Activated CD8-positive, alpha-beta memory T cell treated with anti-CD3 and anti-CD28 coated beads, Interleukin-2, amount 10 ng/mL, durations not matched to agents 7 days and 5 days (primary cell): ENCODE results near the gene NPAS1. TPM values are rescaled to one million over a fixed set of nuclear protein-coding genes. Genes with fewer than 3 reads are reported as not detected.
A peak's percentile ranks its signal among the peaks of the same experiment; 100 is the strongest.

Experiments
- ATAC-seq: fragments of 150-1000 bp; cut with Tn5 transposase; one replicate; pipeline ENCODE4 v1.10.0; 2021; ENCODE audit warnings: moderate library complexity
- CTCF ChIA-PET: fragments of 350-600 bp; sonication (Branson Sonifier 250); formaldehyde crosslinking; loops from one replicate; lab custom pipeline; 2021; ENCODE audit warnings: antibody characterized with exemption; lab: Charles Lee
- DNase-seq: peaks from one replicate; pipeline ENCODE4 v3.0.0-alpha.2; 2020
- H3K27ac Mint-ChIP-seq: one replicate; pipeline ENCODE4 v1.8.0; 2021; ENCODE audit warnings: mild to moderate bottlenecking, mixed read lengths
- H3K27me3 Mint-ChIP-seq: one replicate; pipeline ENCODE4 v1.8.0; 2021; ENCODE audit warnings: mixed read lengths
- H3K36me3 Mint-ChIP-seq: one replicate; pipeline ENCODE4 v1.8.0; 2021; ENCODE audit warnings: mild to moderate bottlenecking, mixed read lengths
- H3K4me1 Mint-ChIP-seq: one replicate; pipeline ENCODE4 v1.8.0; 2021; ENCODE audit warnings: mixed read lengths
- H3K4me3 Mint-ChIP-seq: one replicate; pipeline ENCODE4 v1.8.0; 2021; ENCODE audit warnings: mild to moderate bottlenecking, moderate library complexity, mixed read lengths
- H3K9me3 Mint-ChIP-seq: one replicate; pipeline ENCODE4 v1.8.0; 2022; ENCODE audit warnings: low read depth, mixed read lengths
- total RNA-seq, 2 experiments: library from RNA; stranded (reverse); gene quantifications; one replicate each; pipeline ENCODE4 v1.2.3, GENCODE V29; 2021

The NPAS1 gene
- total RNA-seq, 2 experiments from 2014 or later = 0.41 to 0.68 TPM

DNA sequence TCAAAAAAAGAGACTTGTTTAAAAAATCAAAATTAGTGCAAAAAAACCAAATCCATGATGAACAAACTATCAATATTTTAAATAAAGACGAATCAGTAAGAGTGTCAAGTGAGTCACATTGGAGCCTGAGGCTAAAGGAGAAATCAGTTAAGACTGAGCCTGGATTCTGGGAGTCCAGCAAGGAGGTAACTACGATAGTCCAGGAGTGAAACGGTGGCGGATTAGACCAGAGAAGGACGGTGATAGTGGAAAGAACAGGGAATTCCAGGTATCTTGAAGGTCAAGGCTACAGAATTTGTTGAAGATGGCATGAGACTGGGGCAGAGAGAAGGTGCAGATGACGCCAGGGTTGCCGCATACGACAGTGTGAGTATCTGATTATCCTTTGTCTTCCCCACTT is 7.0 kb upstream of the NPAS1 start:
- H3K27ac Mint-ChIP-seq = no peak overlapping the region
- peaks cover 8% of the 10 kb centered on the region for H3K4me1 Mint-ChIP-seq
- no peaks in the 10 kb centered on the region for H3K9me3 Mint-ChIP-seq
- no peaks in the 10 kb centered on the region for H3K36me3 Mint-ChIP-seq
- H3K4me3 Mint-ChIP-seq = no peak overlapping the region
- peaks cover 16% of the 10 kb centered on the region for H3K27me3 Mint-ChIP-seq
- DNase-seq (no peak), ATAC-seq (no peak)
- CTCF ChIA-PET = interaction anchor here (0.7 to 3.9 kb wide), 74 partner anchors 8 to 351 kb away, joined by 3 to 69 read pairs (median 5); partner anchors contain the start of genes AP2S1, ARHGAP35, CCDC9 and DACT3

GRCh38 chr19:47013041-47013517 is 6.6 kb upstream of the NPAS1 start:
- Mint-ChIP-seq H3K27ac (no peak overlapping the region), H3K9me3 (no peaks in the 10 kb centered on the region), H3K27me3 (peaks cover 16% of the 10 kb centered on the region), H3K4me1 (peaks cover 8% of the 10 kb centered on the region), H3K4me3 (no peak overlapping the region), H3K36me3 (no peaks in the 10 kb centered on the region)
- ATAC-seq (peak; percentile 76), DNase-seq (peak; percentile 69)
- CTCF ChIA-PET = interaction anchor here (0.6 to 3.9 kb wide), 88 partner anchors 8 to 378 kb away, joined by 3 to 69 read pairs (median 5); partner anchors contain the start of genes AP2S1, ARHGAP35, CCDC9 and DACT3

DNA sequence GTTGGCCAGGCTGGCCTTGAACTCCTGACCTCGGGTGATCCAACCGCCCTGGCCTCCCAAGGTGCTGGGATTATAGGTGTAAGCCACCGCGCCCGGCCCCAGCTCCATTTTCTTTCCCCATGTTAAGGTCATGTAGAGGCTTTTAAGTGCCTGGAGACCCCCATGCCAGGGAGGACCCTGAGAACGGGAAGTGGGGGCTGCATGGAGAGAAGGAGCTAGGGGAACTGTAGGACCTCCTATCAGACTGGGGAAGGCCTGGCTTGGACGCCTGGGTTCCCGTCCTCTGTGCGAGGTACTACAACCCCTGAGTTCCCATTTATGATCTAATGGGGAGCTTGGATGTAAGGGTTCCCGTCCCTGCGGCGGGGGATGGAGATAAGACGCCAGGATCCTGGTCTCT is 714 bp upstream of the NPAS1 start:
- Mint-ChIP-seq H3K9me3 (no peaks in the 10 kb centered on the region), H3K4me3 (no peak overlapping the region), H3K4me1 (peaks cover 10% of the 10 kb centered on the region), H3K27me3 (peaks cover 46% of the 10 kb centered on the region), H3K27ac (no peak overlapping the region), H3K36me3 (no peaks in the 10 kb centered on the region)
- ATAC-seq = no peak
- CTCF ChIA-PET = interaction anchor here (1.1 to 2.4 kb wide), 7 partner anchors 10 to 163 kb away, joined by 3 to 12 read pairs (median 5); partner anchors contain the start of gene SAE1
- DNase-seq = no peak

GRCh38 chr19:47020132-47020805 is 632 bp downstream of the NPAS1 start:
- Mint-ChIP-seq H3K27me3 (peaks cover 52% of the 10 kb centered on the region), H3K9me3 (no peaks in the 10 kb centered on the region), H3K4me3 (no peak overlapping the region), H3K27ac (no peak overlapping the region), H3K36me3 (no peaks in the 10 kb centered on the region), H3K4me1 (peaks cover 10% of the 10 kb centered on the region)
- CTCF ChIA-PET = interaction anchor here (0.8 to 2.4 kb wide), 7 partner anchors 8 to 224 kb away, joined by 3 to 12 read pairs (median 5); no protein-coding TSS in a partner anchor
- DNase-seq = no peak
- ATAC-seq = peak; percentile 46

DNA sequence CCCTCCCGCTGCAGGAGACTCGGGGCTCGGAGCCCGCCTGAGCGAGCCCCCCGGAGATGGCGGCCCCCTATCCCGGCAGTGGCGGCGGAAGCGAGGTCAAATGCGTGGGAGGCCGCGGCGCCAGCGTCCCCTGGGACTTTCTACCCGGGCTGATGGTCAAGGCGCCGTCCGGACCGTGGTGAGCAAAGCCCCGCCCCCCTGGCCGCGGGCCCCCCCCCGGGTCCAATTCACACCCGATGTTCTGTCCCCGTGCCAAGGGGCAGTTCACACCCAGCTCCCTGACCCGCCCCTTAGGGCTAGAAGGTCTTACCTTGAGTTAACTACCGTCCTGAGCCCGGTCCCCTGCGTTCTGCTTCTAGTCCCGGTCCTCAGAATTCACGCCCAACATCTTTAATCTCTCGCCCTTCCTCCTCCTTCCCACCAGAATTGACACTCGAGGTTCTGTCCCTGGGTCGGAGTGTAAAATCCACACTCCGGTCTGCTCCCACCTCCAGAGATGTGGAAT is 1.4 kb downstream of the NPAS1 start:
- Mint-ChIP-seq H3K27ac (no peak overlapping the region), H3K9me3 (no peaks in the 10 kb centered on the region), H3K4me1 (peaks cover 11% of the 10 kb centered on the region), H3K4me3 (no peak overlapping the region), H3K36me3 (no peaks in the 10 kb centered on the region), H3K27me3 (peaks cover 54% of the 10 kb centered on the region)
- ATAC-seq (no peak), DNase-seq (no peak)
- CTCF ChIA-PET = interaction anchor here (0.8 to 6.2 kb wide), 3 partner anchors 9 to 223 kb away, joined by 3 to 36 read pairs (median 6); no protein-coding TSS in a partner anchor

- Mint-ChIP-seq H3K36me3 (no peaks in the 10 kb centered on the region), H3K4me3 (no peak overlapping the region)
Measured at GRCh38 chr19:47021536-47022139, 2.0 kb downstream of the NPAS1 start.

DNA sequence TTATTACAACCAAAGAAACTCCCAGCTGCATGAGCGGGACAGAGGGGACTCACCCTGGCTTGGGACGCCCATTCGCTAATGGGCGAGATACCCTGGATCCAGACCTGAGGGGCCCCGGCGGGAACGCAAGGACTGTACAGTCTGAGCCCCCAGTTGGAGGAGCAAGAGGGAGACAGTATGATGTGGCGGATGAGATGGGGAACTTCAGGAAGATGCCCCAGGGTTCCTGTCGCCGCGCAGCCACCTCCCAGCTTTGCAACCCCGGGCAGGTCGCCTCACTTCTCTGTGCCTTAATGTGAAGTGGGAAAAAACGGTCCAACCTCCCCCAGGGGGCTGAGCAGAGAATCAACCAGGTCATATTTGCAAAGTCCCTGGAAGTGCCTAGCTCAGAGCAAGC is 2.5 kb downstream of the NPAS1 start:
- DNase-seq (no peak), ATAC-seq (no peak)
- peaks cover 16% of the 10 kb centered on the region for H3K4me1 Mint-ChIP-seq
- H3K27me3 Mint-ChIP-seq = peaks cover 64% of the 10 kb centered on the region
- no peaks in the 10 kb centered on the region for H3K36me3 Mint-ChIP-seq
- no peak overlapping the region for H3K4me3 Mint-ChIP-seq
- H3K9me3 Mint-ChIP-seq = no peaks in the 10 kb centered on the region
- CTCF ChIA-PET = interaction anchor here (2.2 to 6.2 kb wide), 3 partner anchors 9 to 222 kb away, joined by 6 to 36 read pairs (median 25); no protein-coding TSS in a partner anchor
- H3K27ac Mint-ChIP-seq = no peak overlapping the region

More at GRCh38 chr19:47021536-47022139, 2.0 kb downstream of the NPAS1 start:
- H3K27me3 Mint-ChIP-seq = peaks cover 60% of the 10 kb centered on the region
- peaks cover 16% of the 10 kb centered on the region for H3K4me1 Mint-ChIP-seq
- DNase-seq (no peak), ATAC-seq (no peak)
- no peaks in the 10 kb centered on the region for H3K9me3 Mint-ChIP-seq
- H3K27ac Mint-ChIP-seq = no peak overlapping the region
- CTCF ChIA-PET = interaction anchor here (0.8 to 6.2 kb wide), 4 partner anchors 9 to 222 kb away, joined by 3 to 36 read pairs (median 16); no protein-coding TSS in a partner anchor

DNA sequence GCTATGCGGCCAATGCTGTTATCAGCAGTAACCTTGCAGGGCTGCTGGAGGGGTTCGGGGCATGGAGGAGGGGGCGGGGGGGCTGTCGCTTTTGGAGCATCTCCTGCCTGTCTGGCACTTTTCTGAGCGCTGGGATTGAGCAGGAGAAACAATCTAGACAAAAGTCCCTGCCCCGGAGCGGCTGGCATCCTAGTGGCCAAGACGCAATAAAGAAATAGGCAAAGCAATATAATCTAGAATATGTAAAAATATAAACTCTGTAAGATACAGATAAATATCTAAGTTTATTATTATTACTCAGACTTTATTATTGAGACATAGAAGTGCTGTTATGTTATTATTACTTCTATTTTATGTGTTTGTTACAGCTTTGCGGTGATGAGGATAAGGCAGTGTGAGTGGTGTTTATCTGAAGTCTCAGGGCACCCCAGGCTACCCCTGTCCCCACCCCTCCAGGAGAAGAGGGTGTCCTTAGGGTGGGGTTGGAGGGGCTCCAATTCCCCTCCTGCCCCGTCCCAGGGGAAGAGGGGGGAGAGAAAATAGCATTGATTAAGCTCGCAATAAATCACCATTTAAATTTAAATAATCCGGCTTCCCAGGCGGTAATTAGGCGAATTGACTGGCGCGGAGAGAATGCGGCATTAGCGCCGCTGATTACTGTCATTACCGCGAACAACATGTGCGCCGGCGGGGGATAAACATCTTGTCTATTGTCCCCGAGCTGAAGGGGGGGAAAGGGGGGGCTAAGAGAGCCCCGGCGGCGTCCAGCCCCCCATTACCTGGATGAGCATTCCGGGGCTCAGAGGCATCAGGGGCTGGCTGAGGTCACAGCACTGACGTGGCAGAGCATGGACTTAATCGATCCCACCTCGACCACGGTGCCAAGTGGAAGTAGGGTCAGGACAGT is 3.2 kb downstream of the NPAS1 start:
- CTCF ChIA-PET = interaction anchor here (0.5 to 6.2 kb wide), 5 partner anchors 10 to 1214 kb away, joined by 3 to 36 read pairs (median 6); no protein-coding TSS in a partner anchor
- Mint-ChIP-seq H3K9me3 (no peaks in the 10 kb centered on the region), H3K27ac (no peak overlapping the region), H3K4me3 (no peak overlapping the region), H3K4me1 (peaks cover 16% of the 10 kb centered on the region), H3K27me3 (peaks cover 68% of the 10 kb centered on the region), H3K36me3 (no peaks in the 10 kb centered on the region)
- ATAC-seq (no peak), DNase-seq (no peak)

GRCh38 chr19:47023448-47023794 is 3.8 kb downstream of the NPAS1 start:
- no peak for ATAC-seq
- no peak for DNase-seq
- Mint-ChIP-seq H3K4me3 (no peak overlapping the region), H3K9me3 (no peaks in the 10 kb centered on the region), H3K4me1 (peaks cover 16% of the 10 kb centered on the region), H3K27ac (no peak overlapping the region), H3K36me3 (no peaks in the 10 kb centered on the region), H3K27me3 (peaks cover 70% of the 10 kb centered on the region)
- CTCF ChIA-PET = interaction anchor here (0.5 to 6.2 kb wide), 4 partner anchors 11 to 1214 kb away, joined by 3 to 36 read pairs (median 14); no protein-coding TSS in a partner anchor

GRCh38 chr19:47024502-47024901 is 4.9 kb downstream of the NPAS1 start:
- CTCF ChIA-PET = interaction anchor here (3.2 to 6.2 kb wide), 2 partner anchors 10 to 12 kb away, joined by 25 to 36 read pairs; no protein-coding TSS in a partner anchor
- H3K9me3 Mint-ChIP-seq = no peaks in the 10 kb centered on the region
- peaks cover 13% of the 10 kb centered on the region for H3K4me1 Mint-ChIP-seq
- H3K27me3 Mint-ChIP-seq = peaks cover 68% of the 10 kb centered on the region
- ATAC-seq (no peak), DNase-seq (no peak)
- no peak overlapping the region for H3K4me3 Mint-ChIP-seq
- no peaks in the 10 kb centered on the region for H3K36me3 Mint-ChIP-seq
- H3K27ac Mint-ChIP-seq = no peak overlapping the region

DNA sequence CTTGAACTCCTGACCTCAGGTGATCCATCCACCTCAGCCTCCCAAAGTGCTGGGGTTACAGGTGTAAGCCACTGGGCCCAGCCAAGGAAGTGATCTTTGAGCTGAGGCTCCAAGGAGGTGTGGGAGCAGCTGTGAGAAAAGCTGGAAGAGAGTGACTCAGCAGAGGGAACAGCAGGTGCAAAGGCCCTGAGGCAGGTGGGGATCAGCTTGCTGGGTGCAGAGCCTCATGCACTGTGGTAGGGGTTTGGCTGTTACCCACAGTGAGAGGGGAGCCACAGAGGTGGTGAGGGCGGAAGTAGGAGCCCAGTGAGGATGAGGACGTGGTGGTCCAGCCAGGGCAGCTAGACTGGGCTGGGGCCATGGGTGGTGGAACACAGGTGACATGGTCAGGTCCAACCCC is 6.5 kb downstream of the NPAS1 start:
- Mint-ChIP-seq H3K9me3 (no peaks in the 10 kb centered on the region), H3K27me3 (peaks cover 73% of the 10 kb centered on the region), H3K36me3 (no peaks in the 10 kb centered on the region), H3K4me3 (no peak overlapping the region), H3K4me1 (peaks cover 13% of the 10 kb centered on the region), H3K27ac (peak overlapping the region; percentile 0)
- no peak for ATAC-seq
- no peak for DNase-seq
- CTCF ChIA-PET = interaction anchor here (0.6 to 6.2 kb wide), 3 partner anchors 9 to 158 kb away, joined by 4 to 36 read pairs (median 16); no protein-coding TSS in a partner anchor

GRCh38 chr19:47026889-47027288 is 7.3 kb downstream of the NPAS1 start:
- CTCF ChIA-PET = interaction anchor here (2.0 to 6.2 kb wide), 2 partner anchors 8 to 14 kb away, joined by 16 to 36 read pairs; no protein-coding TSS in a partner anchor
- Mint-ChIP-seq H3K27ac (no peak overlapping the region), H3K4me3 (no peak overlapping the region)

More at GRCh38 chr19:47026889-47027288, 7.3 kb downstream of the NPAS1 start:
- peaks cover 73% of the 10 kb centered on the region for H3K27me3 Mint-ChIP-seq
- DNase-seq (no peak), ATAC-seq (no peak)
- no peaks in the 10 kb centered on the region for H3K36me3 Mint-ChIP-seq
- H3K4me1 Mint-ChIP-seq = peaks cover 11% of the 10 kb centered on the region
- H3K9me3 Mint-ChIP-seq = no peaks in the 10 kb centered on the region
